ENCODE results near the gene CERS6.

CERS6 gene

DNA sequence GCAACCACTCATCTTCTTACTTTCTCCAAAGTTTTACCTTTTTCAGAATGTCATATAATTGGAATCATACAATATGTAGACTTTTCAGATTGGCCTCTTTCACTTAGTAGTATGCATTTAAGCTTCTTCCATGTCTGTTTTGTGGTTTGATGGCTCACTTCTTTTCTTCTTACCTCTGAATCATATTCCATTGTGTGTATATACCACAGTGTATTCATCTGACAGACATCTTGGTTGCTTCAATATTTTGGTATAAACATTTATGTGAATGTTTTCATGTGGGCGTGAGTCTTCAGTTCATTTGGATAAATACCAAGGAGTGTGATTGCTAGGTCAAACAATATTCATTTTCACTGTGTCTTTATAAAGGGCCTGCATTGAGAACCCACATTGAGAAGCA lies 210.3 kb downstream of the CERS6 start:
- H3K27ac Mint-ChIP-seq = no peak overlapping the region
- H3K4me1 Mint-ChIP-seq = no peaks in the 10 kb centered on the region
- H3K4me3 Mint-ChIP-seq = no peak overlapping the region
- no peaks in the 10 kb centered on the region for H3K36me3 Mint-ChIP-seq
- no peaks in the 10 kb centered on the region for H3K9me3 Mint-ChIP-seq
- ATAC-seq = no peak
- H3K27me3 Mint-ChIP-seq = no peaks in the 10 kb centered on the region

DNA sequence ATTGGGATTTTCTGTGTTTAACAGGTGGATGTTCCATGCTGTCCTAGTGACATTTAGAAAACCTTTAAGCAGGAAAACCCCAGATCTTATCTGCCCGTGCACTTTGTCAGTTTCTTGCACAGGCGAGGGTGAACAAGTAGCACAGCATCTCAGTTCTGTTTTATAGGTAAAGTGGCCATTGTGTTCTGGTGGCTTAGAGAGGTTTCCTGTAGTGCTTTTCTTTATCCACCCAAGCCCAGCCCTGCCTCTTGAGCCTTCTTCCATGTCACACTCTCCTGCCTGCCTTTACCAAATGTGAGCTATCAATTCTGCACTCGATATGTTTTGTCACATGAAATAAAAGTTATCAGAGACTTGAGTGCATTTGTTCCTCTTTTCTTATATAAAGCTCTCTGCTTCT lies 211.1 kb downstream of the CERS6 start:
- no peaks in the 10 kb centered on the region for H3K36me3 Mint-ChIP-seq
- H3K4me1 Mint-ChIP-seq = no peaks in the 10 kb centered on the region
- no peaks in the 10 kb centered on the region for H3K9me3 Mint-ChIP-seq
- H3K4me3 Mint-ChIP-seq = no peak overlapping the region
- H3K27me3 Mint-ChIP-seq = no peaks in the 10 kb centered on the region
- no peak overlapping the region for H3K27ac Mint-ChIP-seq
- no peak for ATAC-seq

DNA sequence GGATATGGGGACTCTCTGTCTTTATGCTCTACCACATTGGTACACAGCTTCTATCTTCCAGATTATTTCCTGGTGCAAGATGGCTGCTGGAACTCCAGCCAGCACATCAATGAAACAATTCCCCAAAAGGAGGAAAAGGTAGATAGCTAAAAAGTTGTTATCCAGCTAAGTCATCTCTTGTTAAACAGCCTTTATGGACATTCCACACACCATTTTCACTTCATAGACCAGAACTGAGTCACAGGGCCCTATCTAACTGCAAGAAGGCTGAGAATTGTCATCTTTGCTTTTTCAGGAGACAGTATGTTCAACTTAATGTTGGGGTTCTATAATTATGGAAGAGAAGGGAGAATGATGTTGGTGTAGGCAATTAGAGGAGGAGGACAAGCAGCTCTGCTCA lies 213.1 kb downstream of the CERS6 start:
- no peak for ATAC-seq
- no peak overlapping the region for H3K27ac Mint-ChIP-seq
- H3K9me3 Mint-ChIP-seq = no peaks in the 10 kb centered on the region
- no peaks in the 10 kb centered on the region for H3K27me3 Mint-ChIP-seq
- no peaks in the 10 kb centered on the region for H3K4me1 Mint-ChIP-seq
- no peak overlapping the region for H3K4me3 Mint-ChIP-seq
- H3K36me3 Mint-ChIP-seq = no peaks in the 10 kb centered on the region

DNA sequence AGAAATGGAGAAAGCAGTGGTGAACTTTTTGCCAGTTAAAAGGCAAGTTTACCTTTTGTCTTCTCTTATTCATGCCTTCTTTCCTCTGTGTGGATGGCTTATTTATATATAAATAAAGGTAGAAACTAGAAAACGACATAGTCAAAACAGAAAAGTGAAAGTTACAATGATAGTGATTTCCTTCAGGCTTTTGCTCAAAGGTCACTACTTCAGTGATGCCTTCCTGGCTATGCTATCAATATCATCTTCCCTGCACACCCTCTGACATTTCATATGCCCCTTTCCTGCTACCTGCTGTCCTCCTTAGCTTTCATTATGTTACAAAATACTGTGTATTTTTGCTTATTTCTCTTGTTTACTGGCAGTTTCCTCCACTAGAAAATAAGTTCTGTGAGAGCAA lies 214.4 kb downstream of the CERS6 start:
- Mint-ChIP-seq H3K27me3 (no peaks in the 10 kb centered on the region), H3K4me1 (no peaks in the 10 kb centered on the region), H3K36me3 (no peaks in the 10 kb centered on the region), H3K4me3 (no peak overlapping the region), H3K9me3 (no peaks in the 10 kb centered on the region), H3K27ac (no peak overlapping the region)
- ATAC-seq = no peak

DNA sequence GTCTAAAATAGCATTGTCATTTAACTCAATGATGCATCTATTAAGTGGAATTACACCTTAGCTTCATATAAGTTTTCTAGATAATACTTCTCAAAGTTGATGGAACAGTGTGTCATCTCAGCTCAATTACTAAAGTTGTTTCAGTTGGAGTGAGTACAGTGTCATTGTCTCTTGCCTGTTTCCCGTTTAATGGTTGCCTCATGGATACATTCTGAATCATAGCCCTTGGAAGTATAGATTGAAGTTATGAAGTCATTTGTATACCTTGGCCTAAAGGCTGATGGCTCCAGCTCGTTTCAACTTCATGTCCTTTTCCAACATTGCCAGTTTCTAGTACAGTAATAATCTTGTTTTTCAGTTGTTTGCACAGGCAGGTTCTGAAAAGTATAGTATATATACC lies 215.9 kb downstream of the CERS6 start:
- Mint-ChIP-seq H3K27me3 (no peaks in the 10 kb centered on the region), H3K4me1 (no peaks in the 10 kb centered on the region), H3K4me3 (no peak overlapping the region), H3K36me3 (no peaks in the 10 kb centered on the region), H3K9me3 (no peaks in the 10 kb centered on the region), H3K27ac (no peak overlapping the region)
- ATAC-seq = no peak

DNA sequence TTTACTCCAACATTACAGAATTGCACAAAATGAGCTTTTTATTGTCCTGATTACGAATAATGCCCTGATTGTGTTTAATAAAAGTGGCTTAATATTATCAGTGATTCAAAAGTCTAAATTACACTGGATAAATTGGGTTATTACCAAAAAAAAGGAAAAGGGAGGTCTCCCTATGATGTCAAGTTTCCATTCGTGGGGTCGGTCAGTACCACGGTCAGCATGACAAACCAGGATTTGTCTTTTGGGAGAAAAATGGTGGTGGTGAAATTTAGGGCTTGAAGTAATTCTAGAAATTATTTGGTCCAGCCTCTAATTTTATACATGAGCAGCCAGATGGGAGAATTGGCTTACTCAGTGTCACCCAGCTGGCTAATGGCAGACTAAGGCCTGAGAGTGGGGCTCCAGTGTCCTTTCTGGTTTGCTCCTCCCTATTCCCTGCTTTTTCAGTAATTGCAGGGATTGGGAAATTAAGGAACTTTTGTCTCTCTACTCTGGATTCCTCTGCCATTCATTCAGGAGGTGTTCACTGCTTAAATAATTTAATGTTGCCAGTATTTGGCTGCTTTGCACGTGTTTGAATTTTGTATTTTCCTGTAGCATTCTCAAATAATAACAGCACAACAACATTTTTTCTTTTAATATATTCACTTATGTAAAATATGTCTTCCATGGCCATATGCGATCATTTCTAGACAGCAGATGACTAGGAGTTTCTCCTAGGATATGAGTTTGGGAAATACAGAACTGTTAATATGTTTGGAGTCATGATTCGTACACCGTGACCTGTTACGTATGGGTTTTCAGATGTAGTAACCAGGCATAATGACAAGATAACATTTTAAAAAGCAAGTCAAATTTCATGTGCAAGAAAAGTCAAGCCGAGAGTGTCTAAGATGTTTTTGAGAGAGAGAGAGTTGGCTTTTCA lies 217.5 kb downstream of the CERS6 start:
- no peak overlapping the region for H3K27ac Mint-ChIP-seq
- H3K27me3 Mint-ChIP-seq = no peaks in the 10 kb centered on the region
- H3K9me3 Mint-ChIP-seq = no peaks in the 10 kb centered on the region
- ATAC-seq = no peak
- H3K4me3 Mint-ChIP-seq = no peak overlapping the region
- no peaks in the 10 kb centered on the region for H3K4me1 Mint-ChIP-seq
- H3K36me3 Mint-ChIP-seq = no peaks in the 10 kb centered on the region

DNA sequence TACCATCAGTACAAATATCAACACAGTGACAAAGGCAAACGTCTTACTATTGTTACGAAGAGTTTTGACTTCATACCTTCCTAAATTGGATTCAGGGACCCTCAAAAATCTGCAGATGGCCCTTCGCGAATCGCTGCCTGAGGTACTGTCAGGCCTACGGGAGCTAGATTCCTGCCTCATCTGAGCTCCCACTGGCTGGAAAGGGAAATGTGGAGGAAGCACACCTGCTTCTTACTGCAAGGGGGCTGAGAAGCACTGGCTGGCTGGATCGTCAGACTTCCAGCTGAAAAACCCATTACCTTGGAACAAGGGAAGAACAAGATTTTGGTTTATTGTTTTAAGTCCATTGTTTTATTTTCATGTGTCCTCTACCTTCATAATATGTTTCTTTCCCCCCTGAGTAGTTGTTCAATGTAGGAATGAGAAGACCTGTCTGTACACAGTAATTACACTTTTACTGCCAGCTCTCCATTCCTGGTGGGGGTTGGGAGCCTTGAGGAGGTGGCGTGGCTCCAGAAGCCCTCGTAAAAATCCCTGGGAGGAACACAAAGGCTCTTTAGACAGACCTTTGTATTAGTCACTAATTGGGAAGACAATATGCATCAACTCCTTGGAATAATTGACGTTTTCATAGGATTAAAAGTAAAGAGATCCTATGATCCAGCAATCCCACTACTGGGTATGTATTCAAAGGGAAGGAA lies 222.2 kb downstream of the CERS6 start:
- no peak overlapping the region for H3K27ac Mint-ChIP-seq
- H3K9me3 Mint-ChIP-seq = no peaks in the 10 kb centered on the region
- no peak for ATAC-seq
- no peaks in the 10 kb centered on the region for H3K4me1 Mint-ChIP-seq
- H3K27me3 Mint-ChIP-seq = no peaks in the 10 kb centered on the region
- no peaks in the 10 kb centered on the region for H3K36me3 Mint-ChIP-seq
- no peak overlapping the region for H3K4me3 Mint-ChIP-seq

DNA sequence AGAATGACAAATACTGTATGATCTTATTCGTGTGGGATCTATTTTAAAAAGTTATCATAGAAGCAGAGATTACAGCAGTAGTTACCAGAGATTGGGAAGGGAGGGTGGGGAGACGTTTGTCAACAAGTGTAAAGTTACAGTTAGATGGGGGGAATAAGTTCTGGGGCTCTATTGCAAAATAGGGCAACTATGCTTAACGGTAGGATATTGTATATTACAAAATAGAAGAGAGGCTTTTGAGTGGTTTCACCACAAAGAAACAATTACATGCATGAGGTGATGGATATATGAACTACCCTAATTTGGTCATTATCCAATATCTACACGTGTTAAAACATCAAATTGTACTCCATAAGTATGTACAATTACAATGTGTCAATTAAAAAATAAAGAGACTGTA lies 223.0 kb downstream of the CERS6 start:
- ATAC-seq = no peak
- no peaks in the 10 kb centered on the region for H3K9me3 Mint-ChIP-seq
- no peaks in the 10 kb centered on the region for H3K4me1 Mint-ChIP-seq
- no peaks in the 10 kb centered on the region for H3K36me3 Mint-ChIP-seq
- H3K4me3 Mint-ChIP-seq = no peak overlapping the region
- H3K27ac Mint-ChIP-seq = no peak overlapping the region
- H3K27me3 Mint-ChIP-seq = no peaks in the 10 kb centered on the region

DNA sequence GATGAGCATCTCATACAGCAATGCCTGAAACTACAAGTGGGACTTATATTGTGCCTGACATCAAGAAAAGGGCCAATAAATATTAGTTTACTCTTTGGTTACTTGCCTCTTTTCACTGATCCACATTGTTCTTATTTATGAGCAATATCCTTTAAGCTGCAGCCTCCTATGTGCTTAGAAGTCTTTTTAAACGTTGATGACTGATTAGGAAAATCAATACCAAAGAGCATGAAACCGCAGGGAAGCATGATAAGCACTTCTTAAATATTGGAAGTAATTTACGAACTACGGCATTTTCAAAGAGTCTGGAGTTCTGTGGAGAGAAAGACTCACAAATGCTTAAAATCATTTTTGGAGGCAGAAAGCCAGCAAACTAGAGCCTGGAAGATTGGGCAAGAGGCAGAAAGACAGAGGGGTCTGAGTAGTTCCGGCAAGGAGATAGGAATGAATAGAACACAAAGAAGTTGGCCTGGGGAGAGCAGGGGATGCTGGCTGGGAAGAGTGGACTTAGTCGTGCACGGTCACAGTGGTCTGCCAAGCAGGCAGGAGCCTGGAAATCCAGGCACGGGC lies 223.8 kb downstream of the CERS6 start:
- no peak overlapping the region for H3K4me3 Mint-ChIP-seq
- no peaks in the 10 kb centered on the region for H3K9me3 Mint-ChIP-seq
- no peaks in the 10 kb centered on the region for H3K4me1 Mint-ChIP-seq
- no peak for ATAC-seq
- no peaks in the 10 kb centered on the region for H3K27me3 Mint-ChIP-seq
- no peak overlapping the region for H3K27ac Mint-ChIP-seq
- H3K36me3 Mint-ChIP-seq = no peaks in the 10 kb centered on the region

DNA sequence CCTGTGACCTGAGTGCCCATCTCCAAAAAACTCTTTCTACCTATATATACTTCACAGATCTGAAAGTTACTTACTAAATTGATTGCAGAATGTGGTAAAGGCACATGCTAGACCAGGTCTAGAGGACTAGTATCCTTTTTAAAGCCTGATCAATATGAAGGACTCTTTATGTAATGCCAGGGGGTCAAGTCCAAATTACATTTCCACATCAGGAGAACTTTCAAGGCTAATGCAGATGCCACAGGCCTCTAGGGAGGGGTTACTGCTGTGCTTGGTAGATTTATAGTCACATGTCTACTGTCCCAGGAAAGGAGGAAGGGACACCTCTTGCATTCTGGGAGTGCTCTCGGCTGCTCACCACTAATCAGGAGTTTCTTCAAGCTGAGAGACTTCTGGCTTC lies 227.9 kb downstream of the CERS6 start:
- no peak for ATAC-seq
- no peaks in the 10 kb centered on the region for H3K4me1 Mint-ChIP-seq
- H3K27ac Mint-ChIP-seq = no peak overlapping the region
- H3K9me3 Mint-ChIP-seq = no peaks in the 10 kb centered on the region
- no peaks in the 10 kb centered on the region for H3K36me3 Mint-ChIP-seq
- no peak overlapping the region for H3K4me3 Mint-ChIP-seq
- no peaks in the 10 kb centered on the region for H3K27me3 Mint-ChIP-seq

DNA sequence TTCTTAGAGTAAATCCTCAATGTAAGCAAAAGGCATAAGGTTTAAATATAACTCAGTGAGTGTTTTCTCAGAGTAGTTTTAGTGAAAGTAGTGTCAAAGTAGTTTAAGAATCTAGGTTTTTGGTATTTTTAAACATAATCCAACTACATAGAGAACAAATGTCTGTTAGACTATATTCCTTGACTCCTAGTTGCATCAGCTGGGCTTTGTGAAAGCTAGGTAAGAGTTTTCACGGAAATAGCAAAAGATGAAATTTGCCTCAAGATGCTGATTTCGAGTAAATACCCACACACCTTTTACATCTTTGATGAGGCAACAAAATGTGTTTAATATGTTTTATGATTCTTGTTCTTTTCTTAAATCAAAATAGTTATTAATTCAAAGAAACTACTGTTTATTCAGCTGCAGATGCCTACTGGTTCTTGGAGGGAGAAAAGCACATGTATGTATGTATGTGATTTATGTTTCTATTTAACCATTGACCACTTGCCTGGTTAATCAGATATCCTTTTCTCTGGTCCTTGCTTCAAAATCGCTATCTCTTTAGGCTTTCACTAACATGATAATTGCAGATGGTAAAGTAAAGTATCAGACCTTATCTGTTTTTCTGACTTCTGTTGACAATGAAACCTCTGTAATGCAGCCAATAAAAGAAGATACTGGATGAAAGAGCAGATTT lies 229.0 kb downstream of the CERS6 start:
- Mint-ChIP-seq H3K9me3 (no peaks in the 10 kb centered on the region), H3K4me3 (no peak overlapping the region), H3K4me1 (no peaks in the 10 kb centered on the region), H3K27me3 (no peaks in the 10 kb centered on the region), H3K36me3 (no peaks in the 10 kb centered on the region), H3K27ac (no peak overlapping the region)
- no peak for ATAC-seq

DNA sequence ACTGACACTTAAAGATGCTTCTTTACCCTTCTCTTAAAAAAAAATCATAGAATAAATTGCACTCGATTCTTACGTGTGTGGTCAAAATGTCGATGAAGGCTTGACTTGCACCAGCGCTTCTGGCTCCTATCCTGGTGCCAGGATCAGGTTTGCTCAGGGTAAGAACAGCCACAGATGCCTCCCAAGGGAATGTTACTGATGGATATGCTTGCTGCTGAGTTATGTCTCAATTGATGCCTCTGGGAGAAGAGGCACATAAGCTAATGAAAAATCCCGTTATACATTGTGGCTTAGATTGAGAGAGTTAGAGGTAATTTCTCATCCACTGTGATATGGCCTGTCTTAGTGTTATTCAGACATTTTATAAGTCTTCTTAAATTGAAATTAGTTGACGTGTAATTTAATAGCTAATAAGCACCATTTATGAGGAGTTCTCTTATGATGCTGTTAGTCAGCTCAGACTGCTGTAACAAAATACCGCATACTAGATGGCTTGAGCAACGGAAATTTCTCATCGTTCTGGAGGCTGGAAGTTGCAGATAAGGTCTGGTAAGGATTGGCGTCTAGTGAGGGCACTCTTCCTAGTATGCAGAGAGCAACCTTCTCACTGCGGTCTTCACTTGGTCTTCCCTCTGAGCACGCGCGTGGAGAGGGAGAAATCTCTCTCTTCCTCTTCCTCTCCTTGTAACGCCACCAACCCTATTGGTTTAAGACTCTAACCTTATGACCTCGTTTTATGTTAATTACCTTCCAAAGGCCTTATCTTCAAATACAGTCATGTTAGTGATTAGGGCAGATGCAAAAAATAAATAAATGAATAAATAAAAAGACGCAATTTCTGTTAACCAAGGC lies 229.8 kb downstream of the CERS6 start:
- Mint-ChIP-seq H3K27ac (no peak overlapping the region), H3K9me3 (no peaks in the 10 kb centered on the region), H3K36me3 (no peaks in the 10 kb centered on the region), H3K4me3 (no peak overlapping the region), H3K27me3 (no peaks in the 10 kb centered on the region), H3K4me1 (no peaks in the 10 kb centered on the region)
- no peak for ATAC-seq

DNA sequence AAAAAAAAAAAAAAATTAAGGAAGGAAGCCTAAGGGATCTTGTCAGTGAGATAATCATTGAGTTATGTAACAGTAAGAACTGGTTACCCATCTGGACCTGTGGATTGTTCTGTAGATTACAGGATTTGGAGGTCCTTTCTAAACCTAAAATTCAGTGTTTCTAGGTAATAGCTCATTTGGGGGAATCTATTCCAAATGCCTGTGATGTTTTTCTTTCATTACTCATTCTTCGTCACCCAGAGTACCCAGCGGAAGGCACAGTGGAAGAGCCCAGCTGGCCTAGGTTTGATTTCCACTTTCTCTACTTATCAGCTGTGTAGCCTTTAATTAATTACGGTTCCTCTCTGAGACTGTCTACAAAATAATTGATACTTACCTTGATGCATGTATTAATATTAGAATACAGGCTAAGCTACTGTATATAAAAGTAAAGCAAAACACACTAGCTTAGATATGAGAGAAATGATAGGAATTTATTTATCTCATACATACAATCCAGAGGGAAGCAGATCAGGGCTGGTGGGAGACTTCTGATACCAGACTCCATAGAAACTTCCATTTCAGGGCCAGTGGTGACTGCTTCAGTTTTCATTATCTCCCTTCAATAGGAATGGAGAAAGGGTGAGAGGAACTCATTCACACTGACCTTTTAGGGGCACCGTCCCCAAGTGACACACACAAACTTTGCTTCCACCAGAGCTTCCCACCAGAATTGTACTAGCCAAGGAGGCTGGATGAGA lies 230.6 kb downstream of the CERS6 start:
- Mint-ChIP-seq H3K27me3 (no peaks in the 10 kb centered on the region), H3K9me3 (no peaks in the 10 kb centered on the region), H3K4me3 (no peak overlapping the region), H3K36me3 (no peaks in the 10 kb centered on the region), H3K27ac (no peak overlapping the region), H3K4me1 (no peaks in the 10 kb centered on the region)
- no peak for ATAC-seq

DNA sequence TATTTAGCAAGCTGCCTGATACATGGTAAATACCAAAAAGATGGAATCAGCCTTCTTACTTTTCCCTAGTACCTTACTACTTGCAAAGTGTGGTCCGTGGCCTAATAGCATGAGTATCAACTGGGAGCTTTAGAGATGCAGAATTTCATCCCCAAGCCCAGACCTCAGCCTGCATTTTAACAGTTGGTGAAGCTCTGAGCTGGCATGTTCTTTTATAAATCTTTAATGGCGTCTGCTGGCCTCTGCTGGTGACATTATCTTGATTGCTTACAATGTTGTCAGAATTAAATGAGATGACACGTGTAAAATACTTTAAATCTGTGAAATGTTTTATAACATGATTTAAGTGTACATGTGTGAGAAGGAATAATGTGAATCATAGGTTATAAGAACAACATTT lies 231.2 kb downstream of the CERS6 start:
- Mint-ChIP-seq H3K36me3 (no peaks in the 10 kb centered on the region), H3K27me3 (no peaks in the 10 kb centered on the region), H3K4me3 (no peak overlapping the region), H3K27ac (no peak overlapping the region), H3K4me1 (no peaks in the 10 kb centered on the region), H3K9me3 (no peaks in the 10 kb centered on the region)
- no peak for ATAC-seq
